ENCODE measurements around the gene DNAJB7.

GRCh38 chr22:40874016-40874415, 12.1 kb upstream of the DNAJB7 start:
- no peak for TF ChIP-seq CTCF (IDR thresholded peaks at IDR 0.05)
- no peak for TF ChIP-seq POLR2A (IDR thresholded peaks at IDR 0.05)
